ENCODE results near the gene IRF2BP2.

Gene IRF2BP2

GRCh38 chr1:234570329-234571120 lies 39.5 kb downstream of the IRF2BP2 start:
- no peaks in the 10 kb centered on the region for H3K9me3 ChIP-seq (ENCODE audit: control insufficient read depth, low read length)
- no peak overlapping the region for H3K4me3 ChIP-seq (ENCODE audit: insufficient read depth, low read depth, low read length, poor library complexity, severe bottlenecking)
- DNase-seq: no peak
- no peak overlapping the region for H3K27ac ChIP-seq (ENCODE audit: insufficient read depth, low read length, poor library complexity, severe bottlenecking)
- H3K27me3 ChIP-seq (replicated peaks; ENCODE audit: control insufficient read depth, insufficient read depth, low read length, poor library complexity, severe bottlenecking): no peaks in the 10 kb centered on the region
- no peaks in the 10 kb centered on the region for H3K4me1 ChIP-seq (ENCODE audit: control insufficient read depth, insufficient read depth, low read length, poor library complexity, severe bottlenecking)
- H3K36me3 ChIP-seq (ENCODE audit: control insufficient read depth, insufficient read depth, low read length): no peaks in the 10 kb centered on the region

- Histone ChIP-seq H3K4me1 (ENCODE audit: control insufficient read depth, insufficient read depth, low read length, poor library complexity, severe bottlenecking) (no peaks in the 10 kb centered on the region), H3K27me3 (replicated peaks; ENCODE audit: control insufficient read depth, insufficient read depth, low read length, poor library complexity, severe bottlenecking) (no peaks in the 10 kb centered on the region), H3K36me3 (ENCODE audit: control insufficient read depth, insufficient read depth, low read length) (no peaks in the 10 kb centered on the region), H3K27ac (ENCODE audit: insufficient read depth, low read length, poor library complexity, severe bottlenecking) (no peak overlapping the region), H3K4me3 (ENCODE audit: insufficient read depth, low read depth, low read length, poor library complexity, severe bottlenecking) (no peak overlapping the region), H3K9me3 (ENCODE audit: control insufficient read depth, low read length) (no peaks in the 10 kb centered on the region)
- no peak for DNase-seq
Observed at GRCh38 chr1:234568345-234568744, 41.6 kb downstream of the IRF2BP2 start.

GRCh38 chr1:234565132-234565531 lies 44.8 kb downstream of the IRF2BP2 start:
- no peaks in the 10 kb centered on the region for H3K36me3 ChIP-seq (ENCODE audit: control insufficient read depth, insufficient read depth, low read length)
- H3K27me3 ChIP-seq (replicated peaks; ENCODE audit: control insufficient read depth, insufficient read depth, low read length, poor library complexity, severe bottlenecking): no peaks in the 10 kb centered on the region
- no peak for DNase-seq
- H3K4me1 ChIP-seq (ENCODE audit: control insufficient read depth, insufficient read depth, low read length, poor library complexity, severe bottlenecking): no peaks in the 10 kb centered on the region
- H3K27ac ChIP-seq (ENCODE audit: insufficient read depth, low read length, poor library complexity, severe bottlenecking): no peak overlapping the region
- no peaks in the 10 kb centered on the region for H3K9me3 ChIP-seq (ENCODE audit: control insufficient read depth, low read length)
- no peak overlapping the region for H3K4me3 ChIP-seq (ENCODE audit: insufficient read depth, low read depth, low read length, poor library complexity, severe bottlenecking)

- Histone ChIP-seq H3K9me3 (ENCODE audit: control insufficient read depth, low read length) (no peaks in the 10 kb centered on the region), H3K4me1 (ENCODE audit: control insufficient read depth, insufficient read depth, low read length, poor library complexity, severe bottlenecking) (no peaks in the 10 kb centered on the region), H3K36me3 (ENCODE audit: control insufficient read depth, insufficient read depth, low read length) (no peaks in the 10 kb centered on the region), H3K4me3 (ENCODE audit: insufficient read depth, low read depth, low read length, poor library complexity, severe bottlenecking) (no peak overlapping the region), H3K27ac (ENCODE audit: insufficient read depth, low read length, poor library complexity, severe bottlenecking) (no peak overlapping the region), H3K27me3 (replicated peaks; ENCODE audit: control insufficient read depth, insufficient read depth, low read length, poor library complexity, severe bottlenecking) (no peaks in the 10 kb centered on the region)
- no peak for DNase-seq
Observed at GRCh38 chr1:234564035-234565029, 45.6 kb downstream of the IRF2BP2 start.

GRCh38 chr1:234562334-234562733 lies 47.6 kb downstream of the IRF2BP2 start:
- Histone ChIP-seq H3K4me3 (ENCODE audit: insufficient read depth, low read depth, low read length, poor library complexity, severe bottlenecking) (no peak overlapping the region), H3K27ac (ENCODE audit: insufficient read depth, low read length, poor library complexity, severe bottlenecking) (no peak overlapping the region), H3K4me1 (ENCODE audit: control insufficient read depth, insufficient read depth, low read length, poor library complexity, severe bottlenecking) (no peaks in the 10 kb centered on the region), H3K9me3 (ENCODE audit: control insufficient read depth, low read length) (no peaks in the 10 kb centered on the region), H3K36me3 (ENCODE audit: control insufficient read depth, insufficient read depth, low read length) (no peaks in the 10 kb centered on the region), H3K27me3 (replicated peaks; ENCODE audit: control insufficient read depth, insufficient read depth, low read length, poor library complexity, severe bottlenecking) (no peaks in the 10 kb centered on the region)
- no peak for DNase-seq

GRCh38 chr1:234561319-234561718 lies 48.7 kb downstream of the IRF2BP2 start:
- no peak overlapping the region for H3K4me3 ChIP-seq (ENCODE audit: insufficient read depth, low read depth, low read length, poor library complexity, severe bottlenecking)
- no peak overlapping the region for H3K27ac ChIP-seq (ENCODE audit: insufficient read depth, low read length, poor library complexity, severe bottlenecking)
- H3K36me3 ChIP-seq (ENCODE audit: control insufficient read depth, insufficient read depth, low read length): no peaks in the 10 kb centered on the region
- DNase-seq: no peak
- no peaks in the 10 kb centered on the region for H3K27me3 ChIP-seq (replicated peaks; ENCODE audit: control insufficient read depth, insufficient read depth, low read length, poor library complexity, severe bottlenecking)
- H3K9me3 ChIP-seq (ENCODE audit: control insufficient read depth, low read length): no peaks in the 10 kb centered on the region
- no peaks in the 10 kb centered on the region for H3K4me1 ChIP-seq (ENCODE audit: control insufficient read depth, insufficient read depth, low read length, poor library complexity, severe bottlenecking)

- H3K4me3 ChIP-seq (ENCODE audit: insufficient read depth, low read depth, low read length, poor library complexity, severe bottlenecking): no peak overlapping the region
- H3K36me3 ChIP-seq (ENCODE audit: control insufficient read depth, insufficient read depth, low read length): no peaks in the 10 kb centered on the region
- H3K27me3 ChIP-seq (replicated peaks; ENCODE audit: control insufficient read depth, insufficient read depth, low read length, poor library complexity, severe bottlenecking): no peaks in the 10 kb centered on the region
- DNase-seq: no peak
- no peaks in the 10 kb centered on the region for H3K9me3 ChIP-seq (ENCODE audit: control insufficient read depth, low read length)
- no peak overlapping the region for H3K27ac ChIP-seq (ENCODE audit: insufficient read depth, low read length, poor library complexity, severe bottlenecking)
- H3K4me1 ChIP-seq (ENCODE audit: control insufficient read depth, insufficient read depth, low read length, poor library complexity, severe bottlenecking): no peaks in the 10 kb centered on the region
Observed at GRCh38 chr1:234559902-234560676, 49.9 kb downstream of the IRF2BP2 start.

- Histone ChIP-seq H3K4me3 (ENCODE audit: insufficient read depth, low read depth, low read length, poor library complexity, severe bottlenecking) (no peak overlapping the region), H3K27ac (ENCODE audit: insufficient read depth, low read length, poor library complexity, severe bottlenecking) (no peak overlapping the region), H3K9me3 (ENCODE audit: control insufficient read depth, low read length) (no peaks in the 10 kb centered on the region), H3K4me1 (ENCODE audit: control insufficient read depth, insufficient read depth, low read length, poor library complexity, severe bottlenecking) (no peaks in the 10 kb centered on the region), H3K27me3 (replicated peaks; ENCODE audit: control insufficient read depth, insufficient read depth, low read length, poor library complexity, severe bottlenecking) (no peaks in the 10 kb centered on the region), H3K36me3 (ENCODE audit: control insufficient read depth, insufficient read depth, low read length) (no peaks in the 10 kb centered on the region)
- DNase-seq: no peak
Observed at GRCh38 chr1:234559152-234559901, 50.7 kb downstream of the IRF2BP2 start.

GRCh38 chr1:234558330-234558836 lies 51.6 kb downstream of the IRF2BP2 start:
- DNase-seq: no peak

More at GRCh38 chr1:234558330-234558836, 51.6 kb downstream of the IRF2BP2 start:
- H3K4me1 ChIP-seq (ENCODE audit: control insufficient read depth, insufficient read depth, low read length, poor library complexity, severe bottlenecking): no peaks in the 10 kb centered on the region
- no peak overlapping the region for H3K4me3 ChIP-seq (ENCODE audit: insufficient read depth, low read depth, low read length, poor library complexity, severe bottlenecking)
- H3K27ac ChIP-seq (ENCODE audit: insufficient read depth, low read length, poor library complexity, severe bottlenecking): no peak overlapping the region
- H3K27me3 ChIP-seq (replicated peaks; ENCODE audit: control insufficient read depth, insufficient read depth, low read length, poor library complexity, severe bottlenecking): no peaks in the 10 kb centered on the region
- H3K9me3 ChIP-seq (ENCODE audit: control insufficient read depth, low read length): no peaks in the 10 kb centered on the region
- H3K36me3 ChIP-seq (ENCODE audit: control insufficient read depth, insufficient read depth, low read length): no peaks in the 10 kb centered on the region
